GM18868 (cell line): ENCODE results near the gene RMC1.
"Not testable (repeated sequence)": the region's sequence is repeated elsewhere in the genome, so short reads cannot be mapped to it uniquely, and the experiment has no call there.

Source experiments
- ATAC-seq: cut with Tn5 transposase; IDR thresholded peaks from one replicate; pipeline ENCODE4 v1.9.1; 2021; ENCODE audit warnings: mild to moderate bottlenecking, moderate library complexity; ENCODE audit not compliant: unreplicated experiment

The RMC1 gene

DNA sequence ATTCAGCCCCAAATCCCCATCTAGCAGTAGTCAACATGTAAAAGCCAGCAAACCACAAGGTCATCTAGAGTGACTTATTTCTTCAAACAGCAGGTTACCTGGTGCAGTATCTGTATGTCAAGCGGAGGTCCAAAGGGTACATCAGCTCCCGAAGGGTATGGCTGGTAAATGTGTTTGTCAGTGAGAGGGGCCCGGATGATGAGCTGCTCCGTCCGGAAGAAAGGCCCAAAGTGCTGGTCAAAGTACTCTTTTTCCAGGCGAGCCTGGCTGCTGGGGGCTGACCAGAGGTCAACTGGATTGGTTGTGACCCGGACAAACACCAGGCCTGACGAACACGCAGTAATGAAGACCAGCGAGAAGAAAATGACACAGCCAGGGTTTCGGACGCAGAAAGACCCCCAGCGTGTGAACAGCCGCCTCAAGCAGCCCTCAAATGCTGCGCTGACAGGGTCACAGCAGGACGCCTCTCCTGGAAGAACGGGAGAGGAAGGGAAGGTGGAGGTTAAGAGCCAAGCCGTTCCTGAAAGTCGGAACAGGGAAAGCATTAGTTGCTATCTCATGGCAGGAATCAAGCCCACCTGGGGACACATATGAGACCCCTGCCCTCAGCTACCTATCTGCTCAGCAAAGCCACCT, 53.0 kb downstream of the RMC1 start:
- ATAC-seq, result no peak

DNA sequence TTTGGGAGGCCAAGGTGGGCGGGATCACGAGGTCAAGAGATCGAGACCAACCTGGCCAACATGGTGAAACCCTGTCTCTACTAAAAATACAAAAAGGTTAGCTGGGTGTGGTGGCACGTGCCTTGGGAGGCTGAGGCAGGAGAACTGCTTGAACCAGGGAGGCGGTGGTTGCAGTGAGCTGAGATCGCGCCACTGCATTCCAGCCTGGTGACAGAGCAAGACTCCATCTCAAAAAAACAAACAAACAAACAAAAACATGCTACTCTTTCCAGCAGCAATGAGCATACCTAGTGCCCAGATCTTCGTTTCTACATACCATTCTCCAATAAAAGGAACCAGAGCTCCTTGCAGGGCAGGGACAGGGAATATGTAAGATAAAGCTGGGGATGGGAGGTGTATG, 54.2 kb downstream of the RMC1 start:
- not testable (repeated sequence) for ATAC-seq

DNA sequence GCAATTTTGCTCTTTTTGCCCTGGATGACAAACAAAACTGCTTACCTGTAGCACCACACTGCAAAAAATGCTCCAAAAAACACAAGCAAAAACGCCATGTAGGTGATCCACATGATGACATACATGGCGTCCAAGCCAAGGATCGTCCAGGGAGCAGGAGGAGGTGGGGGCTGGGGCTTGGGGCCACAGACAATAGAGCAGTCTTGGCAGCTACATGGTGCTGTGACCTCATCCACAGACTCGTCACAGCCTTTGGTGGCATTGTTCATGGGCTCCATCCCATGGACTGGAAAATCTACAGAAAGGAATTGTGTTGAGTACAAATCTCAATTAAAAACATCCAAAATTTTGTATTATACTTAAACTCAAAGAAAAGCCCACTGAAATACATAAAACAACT, 56.9 kb downstream of the RMC1 start:
- no peak for ATAC-seq

DNA sequence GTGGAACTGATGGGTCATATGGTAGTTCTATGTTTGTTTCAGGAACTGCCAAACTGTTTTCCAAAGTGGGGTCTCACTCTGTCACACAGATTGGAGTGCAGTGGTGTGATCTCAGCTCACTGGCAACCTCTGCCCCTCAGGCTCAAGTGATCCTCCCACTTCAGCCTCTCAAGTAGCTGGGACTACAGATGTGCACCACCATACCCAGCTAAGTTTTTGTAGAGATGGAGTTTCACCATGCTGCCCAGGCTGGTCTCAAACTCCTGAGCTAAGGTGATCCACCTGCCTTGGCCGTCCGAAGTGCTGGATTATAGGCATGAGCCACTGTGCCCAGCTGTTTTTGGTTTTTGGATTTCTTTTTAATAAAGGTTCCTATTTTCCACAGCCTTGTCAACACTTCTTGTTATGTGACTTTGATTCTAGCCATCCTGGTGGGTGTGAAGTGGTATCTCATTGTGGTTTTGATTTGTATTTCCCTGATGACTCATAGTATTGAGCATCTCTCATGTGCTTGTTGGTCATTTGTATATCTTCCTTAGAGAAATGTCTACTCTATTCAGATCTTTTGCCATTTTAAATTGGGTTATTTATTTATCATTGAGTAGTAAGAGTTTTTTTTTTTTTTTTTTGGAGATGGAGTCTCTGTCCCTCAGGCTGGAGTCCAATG, 60.2 kb downstream of the RMC1 start:
- ATAC-seq, result no peak

DNA sequence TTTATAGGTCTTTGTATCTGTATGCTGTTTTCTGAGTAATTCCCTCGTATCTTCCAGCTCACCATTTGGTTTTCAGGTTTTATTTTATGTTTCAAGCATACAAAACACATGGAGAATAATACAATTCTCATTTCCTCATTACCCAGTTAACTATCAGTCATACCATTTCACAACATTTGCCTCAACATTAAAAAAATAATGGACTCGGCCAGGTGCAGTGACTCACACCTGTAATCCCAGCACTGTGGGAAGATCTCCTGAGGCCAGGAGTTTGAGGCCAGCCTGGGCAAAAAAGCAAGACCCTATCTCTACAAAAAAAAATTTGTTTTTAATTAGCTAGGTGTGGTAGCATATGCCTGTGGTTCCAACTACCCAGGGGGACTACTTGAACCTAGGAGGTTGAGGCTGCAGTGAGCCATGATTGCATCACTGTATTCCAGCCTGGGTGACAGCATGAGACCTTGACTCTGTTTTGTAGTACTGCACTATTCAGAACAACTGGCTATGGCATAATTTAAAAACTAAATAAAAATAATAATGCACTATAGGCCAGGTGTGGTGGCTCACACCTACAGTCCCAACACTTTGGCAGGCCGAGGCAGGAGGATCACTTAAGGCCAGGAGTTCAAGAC, 62.7 kb downstream of the RMC1 start:
- ATAC-seq, result no peak

DNA sequence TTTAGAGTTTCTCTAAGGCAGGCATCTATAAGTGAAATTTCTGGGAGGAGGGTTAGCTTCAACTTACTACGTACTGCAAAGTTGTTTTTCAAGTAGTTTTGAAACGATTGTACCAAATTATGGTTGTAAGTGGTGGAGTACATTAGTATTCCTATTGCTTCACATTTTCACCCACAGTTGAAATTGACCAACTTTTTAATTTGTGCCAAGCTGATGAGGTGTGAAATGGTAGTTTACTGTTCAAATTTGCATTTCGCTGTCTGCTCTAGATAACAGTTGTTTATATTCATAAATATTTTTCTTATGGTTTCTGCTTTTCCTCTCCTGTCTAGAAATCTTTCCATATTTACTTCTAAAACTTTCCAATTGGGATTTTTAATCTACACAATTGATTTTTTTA, 64.4 kb downstream of the RMC1 start:
- ATAC-seq, result no peak

DNA sequence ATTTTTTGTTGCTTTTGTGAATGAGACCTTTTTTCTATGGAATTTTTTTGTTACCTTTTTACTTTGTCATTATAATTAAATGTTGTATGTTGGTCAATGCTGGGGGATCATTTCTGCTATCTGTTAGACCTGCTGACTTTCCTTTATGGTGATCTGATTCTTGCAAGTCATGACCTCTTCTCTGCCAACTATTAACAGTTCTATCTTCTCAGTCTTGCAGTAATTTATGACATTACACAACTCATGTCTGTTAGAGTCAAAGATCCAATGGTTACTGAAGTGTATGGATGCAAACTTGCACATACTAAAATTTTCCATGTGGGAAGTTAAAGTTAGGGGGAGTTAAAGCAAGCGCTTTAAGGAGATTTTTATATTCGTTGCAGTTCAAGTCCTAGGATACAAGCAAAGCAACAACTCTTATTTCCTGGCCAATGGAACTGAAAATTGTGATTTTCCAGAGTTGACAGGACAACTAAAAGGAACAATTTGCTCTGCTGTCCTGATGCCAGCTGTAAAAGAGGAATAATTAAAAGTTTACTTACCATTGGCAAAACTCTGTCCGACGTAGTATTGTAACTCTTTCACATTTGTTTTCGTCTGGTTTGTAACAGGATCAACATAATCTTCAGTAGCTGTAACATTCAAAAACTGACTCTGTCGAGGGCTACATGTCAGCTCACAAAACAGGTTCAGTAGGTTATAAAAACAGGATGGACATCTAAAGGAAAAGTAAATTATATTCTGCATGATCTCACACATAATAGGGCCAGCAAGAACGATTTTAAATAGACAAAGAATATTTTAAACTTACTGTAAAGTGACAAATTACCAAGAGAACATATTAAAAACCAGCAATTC, 65.2 kb downstream of the RMC1 start:
- ATAC-seq, result no peak

DNA sequence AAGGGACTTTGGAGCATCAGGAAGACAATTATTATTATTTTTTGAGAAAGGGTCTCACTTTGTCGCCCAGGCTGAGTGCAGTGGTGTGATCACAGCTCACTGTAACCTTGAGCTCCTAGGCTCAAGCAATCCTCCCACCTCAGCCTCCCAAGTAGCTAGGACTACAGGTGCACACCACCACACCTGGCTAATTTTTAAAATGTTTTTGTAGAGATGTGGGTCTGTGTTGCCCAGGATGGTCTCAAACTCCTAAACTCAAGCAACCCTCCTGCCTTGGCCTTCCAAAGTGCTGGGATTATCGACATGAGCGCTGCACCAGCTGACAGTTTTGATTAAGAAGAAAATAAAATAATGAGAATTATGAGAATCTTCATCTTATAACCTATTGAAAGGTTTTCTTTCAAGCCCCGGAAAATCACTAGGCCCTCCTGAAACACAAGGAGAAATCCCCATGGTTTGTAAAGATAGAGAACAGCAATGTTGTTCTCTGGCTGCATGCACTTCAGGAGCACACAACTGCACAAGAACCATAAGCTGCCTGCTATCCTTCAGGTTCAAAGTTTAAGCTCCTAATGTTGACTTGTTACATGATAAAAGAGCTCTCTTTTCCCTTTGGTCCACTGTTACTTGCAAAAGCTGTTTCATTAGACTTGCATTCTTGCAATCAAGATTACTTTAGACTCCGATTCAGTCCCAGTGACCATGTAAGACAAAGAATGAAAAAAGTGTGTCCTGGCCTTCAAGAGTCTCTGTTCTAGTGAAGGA, 66.2 kb downstream of the RMC1 start:
- no peak for ATAC-seq

DNA sequence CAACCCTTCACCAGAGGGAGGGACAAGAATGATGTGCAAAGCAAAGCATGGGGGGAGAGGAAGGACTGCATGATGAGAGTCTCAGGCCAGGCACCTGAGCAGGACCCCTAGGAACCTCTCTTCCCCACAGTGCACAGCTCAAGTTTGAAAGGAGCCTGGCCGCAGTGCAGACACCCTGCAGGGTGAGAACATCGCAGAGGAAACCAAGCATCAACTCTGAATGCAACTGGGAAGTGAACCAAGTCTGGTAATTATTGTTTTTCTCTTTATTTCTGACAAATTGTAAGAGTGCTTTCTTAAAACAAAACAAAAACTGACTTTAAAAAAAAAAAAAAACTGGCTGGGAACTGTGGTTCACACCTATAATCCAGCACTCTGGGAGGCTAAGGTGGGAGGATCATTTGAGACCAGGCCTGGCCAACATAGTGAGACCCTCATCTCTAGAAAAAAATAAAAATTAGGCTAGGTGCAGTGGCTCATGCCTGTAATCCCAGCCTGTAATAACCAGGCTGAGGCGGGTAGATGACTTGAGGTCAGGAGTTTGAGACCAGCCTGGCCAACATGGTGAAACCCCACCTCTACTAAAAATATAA, 67.7 kb downstream of the RMC1 start:
- no peak for ATAC-seq

DNA sequence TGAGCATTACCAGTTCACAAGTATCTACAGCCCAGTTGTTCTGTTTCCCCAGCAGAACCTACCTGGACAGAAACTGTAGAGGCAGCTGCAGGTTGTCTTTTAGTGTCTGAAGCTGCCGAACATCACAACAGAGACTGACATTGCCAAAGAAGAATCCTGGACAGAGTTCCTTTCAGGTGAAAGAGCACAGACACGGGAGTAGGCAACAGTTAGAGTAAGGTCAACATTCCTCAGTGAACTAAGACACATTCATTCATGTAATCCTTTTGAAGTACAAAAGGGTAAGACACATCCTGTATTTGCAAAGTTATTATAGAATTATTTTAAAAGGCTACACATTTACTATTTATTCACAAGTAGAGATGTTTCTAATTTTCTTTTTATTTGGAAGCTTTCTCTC, 68.7 kb downstream of the RMC1 start:
- no peak for ATAC-seq

DNA sequence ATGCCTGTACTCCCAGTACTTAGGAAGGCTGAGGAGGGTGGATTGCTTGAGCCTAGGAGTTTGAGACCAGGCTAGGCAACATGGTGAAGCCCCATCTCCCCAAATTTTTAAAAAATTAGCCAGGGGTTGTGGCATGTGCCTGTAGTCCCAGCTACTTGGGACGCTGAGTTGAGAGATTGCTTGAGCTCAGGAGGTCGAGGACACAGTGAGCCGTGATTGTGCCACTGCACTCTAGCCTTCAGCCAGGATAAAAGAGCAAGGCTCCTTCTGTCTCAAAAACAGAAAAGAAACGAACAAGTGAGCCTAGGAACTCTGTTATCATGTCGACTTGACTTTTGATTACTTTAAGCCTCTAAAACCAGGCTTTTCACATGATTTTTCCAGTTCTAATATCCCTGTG, 69.3 kb downstream of the RMC1 start:
- ATAC-seq, result no peak

DNA sequence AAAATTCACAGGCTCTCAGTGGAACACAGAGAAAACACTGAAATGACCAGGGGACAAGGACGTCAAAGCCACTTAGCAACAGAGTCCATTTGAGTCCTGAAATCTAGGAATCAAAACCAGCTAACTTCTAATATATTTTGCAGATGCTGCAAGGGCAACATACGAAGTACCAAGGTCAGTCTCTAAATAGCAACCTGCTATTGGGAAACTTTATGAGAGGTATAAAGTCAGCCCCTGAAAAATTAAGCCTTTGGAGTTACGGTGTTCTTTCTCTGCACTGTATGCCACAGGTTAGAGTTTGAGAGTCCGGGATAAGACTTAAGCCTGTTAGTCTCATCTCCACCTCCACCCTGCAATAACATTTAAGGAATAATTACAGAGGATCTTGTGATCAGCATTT, 69.7 kb downstream of the RMC1 start:
- no peak for ATAC-seq

DNA sequence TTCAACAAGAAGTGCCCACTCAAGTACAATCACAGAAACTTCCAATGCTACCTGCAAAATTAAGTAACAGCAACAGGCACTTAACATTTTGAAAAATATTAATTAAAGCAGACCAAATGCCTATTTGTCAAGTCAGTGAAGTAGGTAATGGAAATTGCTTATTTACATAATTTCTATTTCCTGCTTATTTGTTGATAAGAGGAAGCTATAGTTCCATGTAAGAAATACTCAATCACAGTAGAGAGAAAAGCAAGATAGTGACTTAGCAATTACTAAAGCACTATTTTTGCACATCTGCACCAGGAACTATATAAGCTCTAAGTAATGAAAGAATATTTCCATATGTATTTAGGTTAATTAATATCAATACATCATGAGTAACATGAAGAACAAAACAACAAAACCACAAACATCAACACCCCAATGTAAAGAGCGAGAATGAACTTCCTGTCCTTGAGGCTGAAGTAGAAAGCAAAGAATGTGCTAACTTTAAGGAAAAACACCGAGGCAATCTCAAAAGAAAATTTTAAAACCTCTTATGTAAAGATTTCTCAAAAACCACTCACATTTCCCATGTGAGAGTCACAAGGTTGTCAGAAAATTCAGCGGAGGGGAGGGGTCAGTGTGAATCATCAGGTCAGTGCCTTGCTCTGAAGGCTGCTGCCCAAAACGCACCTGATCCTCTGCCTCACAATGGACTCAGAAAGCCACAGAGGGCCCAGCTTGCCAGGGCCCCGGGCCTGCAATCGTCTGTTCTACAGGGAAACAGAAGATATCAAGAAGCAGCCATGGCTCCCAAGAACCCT, 70.5 kb downstream of the RMC1 start:
- ATAC-seq, result no peak

DNA sequence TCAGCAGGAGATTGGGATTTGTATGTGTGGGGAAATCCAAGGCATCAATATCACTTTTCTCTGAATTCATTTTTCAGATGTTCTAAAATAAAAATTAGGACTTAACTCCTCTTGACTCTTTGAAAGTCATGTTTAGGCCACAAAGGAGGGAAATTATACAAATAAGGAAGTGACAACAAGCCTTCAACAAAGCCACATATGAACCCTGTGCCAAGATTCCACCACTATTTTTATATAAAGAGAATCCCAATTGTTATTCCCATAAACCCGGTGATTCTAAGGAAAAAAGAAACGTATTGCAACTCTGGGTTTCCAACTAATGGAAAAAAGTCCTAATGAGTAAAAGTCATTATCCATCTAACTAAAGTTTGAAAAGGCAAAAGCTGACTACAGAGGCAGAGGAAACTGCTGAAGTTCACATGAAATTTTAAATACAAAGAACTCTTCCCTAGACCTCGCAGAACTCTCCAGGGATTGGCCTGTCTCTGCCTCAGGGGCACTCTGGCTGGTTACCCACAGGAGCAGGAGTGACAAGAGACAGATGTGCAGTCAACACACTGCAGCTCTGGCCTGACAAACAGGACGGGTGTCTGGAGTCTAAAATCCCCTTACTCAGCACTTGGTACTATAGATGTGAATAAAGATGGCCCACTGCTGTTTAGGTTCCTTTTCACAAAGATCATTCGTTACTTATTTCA, 71.4 kb downstream of the RMC1 start:
- ATAC-seq, result no peak

DNA sequence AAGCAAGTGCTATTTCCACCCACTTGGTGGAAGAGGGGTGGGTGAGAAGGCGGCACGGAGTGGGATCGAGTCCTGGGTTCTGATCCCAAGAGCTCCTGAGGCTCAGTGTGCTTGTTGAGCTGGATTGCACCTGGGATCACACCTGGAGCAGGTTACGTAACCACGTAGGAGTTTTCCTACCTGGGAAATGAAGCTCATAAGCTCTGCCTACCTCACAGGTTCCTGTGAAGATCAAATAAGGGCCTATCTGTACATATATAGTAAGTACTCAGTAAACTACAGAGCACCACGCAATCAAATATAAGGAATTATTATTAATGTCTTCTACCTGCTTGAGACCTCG, 72.0 kb downstream of the RMC1 start:
- no peak for ATAC-seq

DNA sequence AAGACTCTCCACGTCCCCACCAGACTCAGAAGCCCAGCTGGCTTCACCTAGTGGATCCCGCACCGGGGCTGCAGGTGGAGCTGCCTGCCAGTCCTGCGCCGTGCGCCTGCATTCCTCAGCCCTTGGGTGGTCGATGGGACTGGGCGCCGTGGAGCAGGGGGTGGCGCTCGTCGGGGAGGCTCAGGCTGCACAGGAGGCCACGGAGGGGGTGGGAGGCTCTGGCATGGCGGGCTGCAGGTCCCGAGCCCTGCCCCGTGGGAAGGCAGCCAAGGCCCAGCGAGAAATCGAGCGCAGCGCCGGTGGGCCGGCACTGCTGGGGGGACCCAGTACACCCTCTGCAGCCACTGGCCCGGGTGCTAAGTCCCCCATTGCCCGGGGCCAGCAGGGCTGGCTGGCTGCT, 74.2 kb downstream of the RMC1 start:
- ATAC-seq, result not testable (repeated sequence)

DNA sequence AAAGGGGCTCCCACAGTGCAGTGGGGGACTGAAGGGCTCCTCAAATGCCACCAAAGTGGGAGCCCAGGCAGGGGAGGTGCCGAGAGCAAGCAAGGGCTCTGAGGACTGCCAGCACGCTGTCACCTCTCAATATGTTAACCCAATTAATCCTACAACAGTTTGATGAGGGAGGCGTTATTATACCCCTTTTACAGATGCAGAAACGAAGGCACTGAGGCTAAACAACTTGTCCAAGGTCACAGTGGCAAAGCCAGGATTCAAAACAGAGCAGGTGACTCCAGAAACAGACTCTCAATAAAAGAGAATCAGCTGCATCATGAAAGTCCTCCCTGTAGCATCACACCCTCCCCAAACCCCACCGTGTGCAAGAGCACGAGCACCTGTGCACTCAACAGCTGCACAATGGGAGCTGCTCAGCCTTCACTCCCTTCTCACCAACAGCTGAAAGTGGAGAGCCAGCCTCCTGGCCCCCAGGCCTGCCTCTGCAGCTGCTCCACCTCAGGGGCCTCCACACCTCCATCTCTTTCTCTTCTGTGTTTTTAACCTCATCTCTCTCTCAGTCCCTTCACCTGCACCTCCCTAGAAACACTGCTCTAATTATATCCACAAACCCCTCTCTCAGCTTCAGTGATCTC, 74.9 kb downstream of the RMC1 start:
- ATAC-seq, result no peak

DNA sequence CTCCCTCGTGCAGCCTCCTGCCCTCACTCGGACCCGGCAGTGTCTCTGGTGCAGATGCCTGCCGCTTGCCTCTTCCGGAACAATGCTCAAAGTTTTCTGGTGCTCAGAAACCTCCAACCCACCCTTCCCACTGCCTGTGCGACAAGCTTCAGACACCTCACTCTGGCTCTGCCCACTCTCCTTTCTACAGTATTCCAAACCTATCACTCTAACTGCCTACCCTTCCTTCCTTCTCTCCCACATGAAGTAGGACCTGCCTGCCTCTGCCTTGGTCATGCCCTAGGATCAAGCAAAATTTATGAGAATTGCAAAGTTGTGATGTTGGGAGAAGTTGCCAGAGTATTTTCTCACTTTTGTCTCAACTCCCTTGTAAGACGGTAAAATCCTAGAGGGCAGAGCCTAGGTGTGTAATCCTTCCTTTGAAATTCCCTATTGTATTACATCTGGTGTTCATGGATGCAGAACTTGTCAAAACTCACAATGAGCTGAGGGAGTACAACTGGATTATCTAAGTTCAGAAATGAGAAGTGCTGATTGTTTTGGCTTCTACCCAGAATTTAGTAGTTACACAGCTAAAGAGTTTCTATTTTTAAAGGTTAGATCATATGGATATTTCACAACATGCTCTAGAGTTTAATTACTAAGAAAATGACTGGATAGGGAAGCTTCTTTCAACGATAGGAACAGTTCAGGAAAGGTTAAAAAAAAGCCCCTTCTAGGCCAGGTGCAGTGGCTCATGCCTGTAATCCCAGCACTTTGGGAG, 75.8 kb downstream of the RMC1 start:
- ATAC-seq, result no peak
